A172 (cell line): ENCODE data around the gene KIAA1614. TPM values are rescaled to one million over a fixed set of nuclear protein-coding genes. Genes with fewer than 3 reads are reported as not detected.

Experiments used
- total RNA-seq: library from RNA; depleted of rRNA; stranded (reverse); fragments of >200 nt; shearing (Covaris generic); gene quantifications from 2 replicates; pipeline ENCODE4 v1.2.3, GENCODE V29; 2014; rRNA removed

KIAA1614 gene
- total RNA-seq, 1 experiment from 2014 or later, result 9.4 TPM

Other genes starting within 250 kb of the KIAA1614 start
- 34.1 and 42.1 TPM in 2 replicates for gene STX6, start 110.0 kb downstream of the KIAA1614 start, total RNA-seq
- gene MR1, start 121.1 kb downstream of the KIAA1614 start, total RNA-seq, result 19.6 and 21.1 TPM in 2 replicates
- gene IER5, start 175.8 kb downstream of the KIAA1614 start, total RNA-seq, result 41.9 and 45.0 TPM in 2 replicates